Right lobe of liver (tissue), 6 donors: Measurements from ENCODE around the gene ADCY9. TPM values are rescaled to one million over a fixed set of nuclear protein-coding genes. Genes with fewer than 3 reads are reported as not detected.
"Not testable (repeated sequence)": the region's sequence is repeated elsewhere in the genome, so short reads cannot be mapped to it uniquely, and the experiment has no call there.

ENCODE experiments used
- ATAC-seq, 4 donors: fragments of 200-7000 bp; cut with Tn5 transposase; one replicate each; pipeline ENCODE4 v1.9.1; 2020; ENCODE audit warnings: mild to moderate bottlenecking in 4 of 4, moderate library complexity in 4 of 4
- DNase-seq, 3 donors: peaks; one replicate each; pipeline ENCODE4 v3.0.0-alpha.2; 2020
- H3K27ac ChIP-seq, 3 donors: fragments of 200-600 bp; one replicate each; pipeline ENCODE4 v1.8.0; 2022
- H3K27me3 ChIP-seq, 2 donors: fragments of 200-600 bp; one replicate each; pipeline ENCODE4 v1.8.0; 2022
- H3K36me3 ChIP-seq, 4 donors: fragments of 200-600 bp; sonication (generic) in 1 of 4; one replicate each; pipeline versions ENCODE4 v1.5.1 to v1.8.0; 2017 to 2022; ENCODE audit warnings: control low read depth in 1 of 4
- H3K4me1 ChIP-seq, 4 donors: fragments of 200-600 bp; sonication (generic) in 1 of 4; one replicate each; pipeline versions ENCODE4 v1.5.1 to v1.8.0; 2017 to 2022; ENCODE audit warnings: control low read depth in 1 of 4
- H3K4me3 ChIP-seq, 3 donors: fragments of 200-600 bp; one replicate each; pipeline ENCODE4 v1.8.0; 2022
- H3K9me3 ChIP-seq, 4 donors: fragments of 200-600 bp; sonication (generic) in 1 of 4; one replicate each; pipeline versions ENCODE4 v1.5.1 to v1.8.0; 2017 to 2022; ENCODE audit warnings: control low read depth in 1 of 4
- CTCF ChIP-seq, 4 donors: fragments of 200-600 bp in 3 of 4; fragments of 450-650 bp in 1 of 4; IDR thresholded peaks; one replicate each; pipeline versions ENCODE4 v1.5.1 to v1.8.0; 2016 to 2022; ENCODE audit warnings: antibody characterized with exemption in 4 of 4, mild to moderate bottlenecking in 2 of 4
- POLR2A ChIP-seq: fragments of 450-650 bp; IDR thresholded peaks from one replicate; pipeline ENCODE4 v1.6.1; 2017; ENCODE audit warnings: antibody characterized with exemption, mild to moderate bottlenecking
- WGBS: methylation state at CpG from one replicate; pipeline ENCODE4 v1.1.6; 2018; ENCODE audit warnings: low coverage, low lambda C conversion rate; ENCODE audit not compliant: insufficient coverage; ENCODE audit errors: missing lambda C conversion rate; 5-methylcytosine and 5-hydroxymethylcytosine counted together
- intact Hi-C, 2 donors: fragments of 100-400 bp; cut with DNase I; formaldehyde crosslinking; loops; one replicate each; pipeline versions ENCODE4 v1.11.2 to v1.14.1; 2022
- total RNA-seq, 6 experiments: library from RNA; depleted of rRNA in 2 of 6; stranded (reverse); fragments of >200 nt in 2 of 6; fragmentation: NEBNext Ultra II Directional in 3 of 6; extraction: Animal tissue kit (Norgen Biotek cat#: 25700) in 3 of 6; gene quantifications; one replicate each; pipeline versions ENCODE4 v1.1.0 to v1.2.4, GENCODE V29; 2016 to 2023
- donor health status: DM: no; HTN: yes; CAD: no.
- donor health status: DM: no; HTN: no; CAD: no.
- donor health status: DM: no; HTN: no; CAD: no.
- donor health status: DM: no; HTN: yes; CAD: no.
- donor health status: DM: no; HTN: yes; CAD: no.

The ADCY9 gene
- total RNA-seq, 6 experiments from 2014 or later, result 17.3 to 41.5 (median 25.6) TPM

- H3K27ac ChIP-seq, result no peak overlapping the region
- TF ChIP-seq POLR2A (no peak), CTCF (IDR thresholded peaks at IDR 0.05) (no peak)
- intact Hi-C loops, result no loop called here
Observed at GRCh38 chr16:4077174-4077649, 39.0 kb downstream of the ADCY9 start.

GRCh38 chr16:4075534-4075933 lies 40.7 kb downstream of the ADCY9 start:
- H3K4me1 ChIP-seq, result peaks cover 0 to 11% (median 2%) of the 10 kb centered on the region in 4 donors
- H3K36me3 ChIP-seq, result no peaks in the 10 kb centered on the region
- WGBS, result 69% methylated on average over 6 of the region's 7 CpGs
- intact Hi-C loops, result no loop called here
- no peak overlapping the region for H3K4me3 ChIP-seq
- H3K27ac ChIP-seq, result no peak overlapping the region
- ATAC-seq (no peak), DNase-seq (peak in 1 of 3 donors; percentile 22)
- H3K9me3 ChIP-seq, result no peaks in the 10 kb centered on the region
- TF ChIP-seq POLR2A (no peak), CTCF (IDR thresholded peaks at IDR 0.05) (no peak)
- no peaks in the 10 kb centered on the region for H3K27me3 ChIP-seq

More at GRCh38 chr16:4077174-4077649, 39.0 kb downstream of the ADCY9 start:
- H3K9me3 ChIP-seq, result no peaks in the 10 kb centered on the region
- no peaks in the 10 kb centered on the region for H3K36me3 ChIP-seq
- 97% methylated on average over 3 of the region's 6 CpGs for WGBS
- H3K4me1 ChIP-seq, result peaks cover 0 to 7% (median 3%) of the 10 kb centered on the region in 4 donors
- DNase-seq (no peak), ATAC-seq (peak in 1 of 4 donors; percentile 11)
- H3K27me3 ChIP-seq, result no peaks in the 10 kb centered on the region
- H3K4me3 ChIP-seq, result no peak overlapping the region

- ATAC-seq, intact Hi-C loops, H3K4me3 ChIP-seq, H3K36me3 ChIP-seq, H3K9me3 ChIP-seq, H3K27ac ChIP-seq, H3K27me3 ChIP-seq: not testable (repeated sequence)
- 76% methylated on average over 3 of the region's 9 CpGs for WGBS
- peak in 1 of 3 donors; percentile 36 for DNase-seq
- peaks cover 0 to 14% (median 3%) of the 10 kb centered on the region in 4 donors for H3K4me1 ChIP-seq
Observed at GRCh38 chr16:4073150-4073549, 43.1 kb downstream of the ADCY9 start.

GRCh38 chr16:4071686-4072561 lies 44.3 kb downstream of the ADCY9 start:
- DNase-seq (peak in 1 of 3 donors; percentile 14), ATAC-seq (peak; percentile 16 to 46 (median 30))
- intact Hi-C loops, result no loop called here
- H3K36me3 ChIP-seq, result no peaks in the 10 kb centered on the region
- WGBS, result 77% methylated on average over 19 of the region's 22 CpGs
- no peaks in the 10 kb centered on the region for H3K9me3 ChIP-seq
- H3K27me3 ChIP-seq, result no peaks in the 10 kb centered on the region
- peaks cover 0 to 26% (median 7%) of the 10 kb centered on the region in 4 donors for H3K4me1 ChIP-seq
- H3K27ac ChIP-seq, result peak overlapping the region in 1 of 3 donors; percentile 62
- no peak overlapping the region for H3K4me3 ChIP-seq
- TF ChIP-seq POLR2A, result no peak
- TF ChIP-seq CTCF (IDR thresholded peaks at IDR 0.05), result no peak

GRCh38 chr16:4070936-4071335 lies 45.3 kb downstream of the ADCY9 start:
- Histone ChIP-seq H3K9me3 (no peaks in the 10 kb centered on the region), H3K4me3 (no peak overlapping the region)
- intact Hi-C loops, result no loop called here

More at GRCh38 chr16:4070936-4071335, 45.3 kb downstream of the ADCY9 start:
- Histone ChIP-seq H3K4me1 (peaks cover 0 to 27% (median 7%) of the 10 kb centered on the region in 4 donors), H3K27ac (peak overlapping the region in 1 of 3 donors; percentile 62), H3K27me3 (no peaks in the 10 kb centered on the region), H3K36me3 (no peaks in the 10 kb centered on the region)
- WGBS, result 72% methylated on average over 7 of the region's 10 CpGs
- DNase-seq (peak in 1 of 3 donors; percentile 6), ATAC-seq (peak in 1 of 4 donors; percentile 12)
- TF ChIP-seq POLR2A (no peak), CTCF (IDR thresholded peaks at IDR 0.05) (no peak)
